GM21737 (cell line): ENCODE results near the gene ACAP3.

ENCODE experiments used
- ATAC-seq: cut with Tn5 transposase; IDR thresholded peaks from one replicate; pipeline ENCODE4 v1.9.1; 2021; ENCODE audit warnings: mild to moderate bottlenecking, moderate library complexity; ENCODE audit not compliant: unreplicated experiment

Gene ACAP3

DNA sequence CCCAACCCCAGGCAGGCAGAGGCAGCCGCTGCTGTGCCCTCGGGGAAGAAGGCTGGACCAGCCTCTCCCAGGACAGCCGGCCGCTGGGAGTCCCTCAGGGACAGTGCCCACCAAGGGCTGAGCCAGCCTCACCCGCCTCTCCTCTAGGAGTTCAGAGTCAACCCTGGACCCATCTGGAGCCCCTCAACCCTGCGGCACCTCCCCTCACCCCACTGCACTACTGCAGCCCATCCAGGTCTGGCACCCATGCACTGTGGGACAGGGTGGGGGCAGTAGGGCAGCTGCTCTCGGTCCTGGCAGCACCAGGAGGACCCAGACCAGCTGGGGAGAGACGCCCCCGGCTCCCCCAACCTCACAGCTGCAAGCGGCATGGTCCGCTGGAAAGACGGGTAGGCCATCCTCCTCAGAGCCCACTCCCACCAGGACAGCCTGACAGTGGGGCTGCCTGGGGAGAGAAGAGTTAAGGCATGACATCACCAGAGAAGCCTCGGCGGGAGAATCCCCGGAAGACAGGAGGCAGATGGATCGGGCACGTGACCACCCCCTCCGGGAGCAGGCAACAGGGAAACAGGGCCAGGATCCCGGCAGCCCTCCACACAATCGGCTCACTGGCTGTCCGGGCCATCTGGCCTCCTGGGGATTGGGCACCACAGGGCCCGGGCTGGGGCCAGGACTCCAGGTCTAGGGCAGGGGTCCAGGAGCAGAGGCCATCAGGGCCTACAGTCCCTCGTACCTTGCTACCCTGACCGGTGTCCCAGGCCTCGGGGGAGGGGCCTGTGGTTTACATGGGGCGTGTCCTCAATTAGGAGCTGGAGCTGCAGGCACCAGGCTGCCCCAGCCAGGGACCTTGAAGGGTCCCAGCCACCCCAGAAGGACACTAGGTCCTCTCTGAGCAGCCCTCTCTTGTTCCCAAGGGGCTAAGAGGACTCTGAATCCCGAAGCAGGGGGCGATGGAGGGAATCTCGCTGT, 3.1 kb downstream of the ACAP3 start:
- ATAC-seq = no peak

DNA sequence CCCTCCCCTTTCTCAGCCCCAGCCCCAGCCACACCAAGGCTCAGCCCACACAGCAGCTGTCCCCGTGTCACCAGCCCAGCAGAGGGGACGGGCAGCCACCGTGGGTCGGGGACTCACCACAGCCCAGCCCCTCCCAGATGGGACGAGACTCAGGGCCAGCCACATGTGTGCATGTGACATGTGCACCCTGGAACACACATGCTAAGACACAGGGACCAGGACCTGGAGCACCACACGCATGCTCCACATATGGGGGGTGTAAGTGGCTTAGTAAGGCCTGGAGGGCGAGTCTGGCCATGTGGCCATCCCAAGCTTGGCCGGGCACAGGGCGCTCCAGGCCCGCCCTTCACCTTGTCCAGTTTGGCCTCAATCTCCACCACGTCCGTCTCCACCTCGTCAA, 4.0 kb downstream of the ACAP3 start:
- no peak for ATAC-seq

- ATAC-seq = no peak
Measured at GRCh38 chr1:1302951-1303509, 4.7 kb downstream of the ACAP3 start.

GRCh38 chr1:1302006-1302430, 5.7 kb downstream of the ACAP3 start:
- no peak for ATAC-seq

DNA sequence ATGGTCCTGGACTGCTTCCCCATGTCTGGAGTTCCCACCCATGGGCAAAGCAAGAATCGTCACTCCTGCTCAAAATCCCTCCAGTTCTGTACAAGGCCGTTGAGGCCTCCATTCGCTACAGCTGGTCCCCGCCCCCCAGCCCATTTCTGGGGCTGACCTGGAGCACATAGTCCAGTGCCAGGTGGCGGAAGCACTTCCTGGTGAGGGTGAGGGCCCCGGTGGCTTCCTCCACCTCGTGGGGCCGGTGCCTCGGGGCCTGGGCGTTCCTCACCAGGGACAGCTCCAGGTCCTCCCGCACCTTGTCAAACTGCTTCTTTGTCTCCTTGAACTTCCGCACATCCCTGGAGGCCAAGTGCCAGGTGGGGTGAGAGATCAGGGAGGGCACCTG, 7.4 kb downstream of the ACAP3 start:
- ATAC-seq = no peak

DNA sequence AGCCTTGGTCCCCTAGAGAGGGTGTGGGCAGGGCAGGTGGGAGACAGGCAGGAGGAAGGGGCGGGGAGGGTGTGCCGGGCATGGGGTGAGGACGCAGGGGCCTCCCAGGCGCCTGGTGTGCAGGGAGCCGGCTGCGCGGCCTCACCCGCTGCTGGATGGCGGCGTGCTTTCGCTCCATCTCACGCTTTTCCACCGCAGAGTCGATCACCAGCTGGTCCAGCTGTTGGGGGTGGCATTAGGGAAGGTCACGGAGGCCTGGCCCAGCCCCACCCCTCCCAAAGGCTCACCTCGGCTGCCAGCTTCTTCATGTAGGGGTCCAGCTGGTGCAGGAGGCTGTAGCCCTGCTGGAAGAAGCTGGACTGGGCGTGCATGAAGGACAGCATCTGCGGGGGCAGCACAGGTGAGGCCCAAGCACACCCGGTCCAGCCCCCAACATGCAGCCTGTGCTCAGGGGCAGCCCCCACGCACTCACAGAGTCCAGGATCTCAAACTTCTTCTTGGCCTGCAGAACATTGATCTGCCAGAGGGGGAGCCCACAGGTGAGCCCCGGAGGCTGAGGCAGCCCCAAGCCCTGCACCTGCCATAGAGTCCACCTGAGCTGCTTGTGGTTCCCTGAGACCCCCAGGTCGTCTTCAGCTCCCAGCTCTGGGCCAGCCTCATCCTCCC, 7.9 kb downstream of the ACAP3 start:
- ATAC-seq = no peak

DNA sequence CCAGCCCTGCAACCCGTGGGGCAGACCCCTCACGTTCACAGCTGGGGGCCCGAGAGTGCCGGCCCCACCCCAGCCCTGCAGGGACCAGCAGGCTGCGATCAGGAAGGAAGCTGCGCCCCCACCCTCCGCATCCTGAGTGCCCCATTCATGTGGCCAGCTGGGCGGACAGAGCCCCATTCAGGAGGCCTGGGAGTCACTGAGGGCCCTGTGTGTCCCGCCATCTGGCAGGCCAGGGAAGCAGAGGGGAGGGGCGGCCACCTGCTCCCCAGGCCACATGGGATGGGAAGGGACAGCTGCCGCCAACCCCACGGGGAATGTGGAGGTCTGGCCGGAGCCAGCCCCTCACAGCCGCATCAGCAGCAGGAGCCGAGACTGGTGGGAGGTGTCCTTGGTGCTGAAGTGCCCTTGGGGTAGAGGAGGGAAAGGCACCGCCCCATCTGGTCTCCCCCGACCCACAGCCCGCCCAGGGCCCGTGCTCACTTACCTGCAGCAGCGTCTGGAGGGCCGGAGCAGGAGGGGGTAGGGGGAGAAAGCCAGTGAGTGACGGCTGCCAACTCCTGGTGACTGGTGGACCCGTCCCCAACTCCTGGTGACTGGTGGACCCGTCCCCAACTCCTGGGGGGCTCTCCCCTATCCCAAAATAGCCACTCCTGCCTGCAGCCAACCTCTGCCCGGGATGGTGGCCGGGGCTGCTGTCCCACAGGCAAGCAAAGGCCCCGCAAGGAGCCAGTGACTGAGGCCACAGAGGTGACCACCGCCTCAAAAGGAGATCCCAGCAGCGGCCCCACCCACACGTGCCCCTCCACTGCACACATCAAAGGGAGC, 8.7 kb downstream of the ACAP3 start:
- no peak for ATAC-seq

DNA sequence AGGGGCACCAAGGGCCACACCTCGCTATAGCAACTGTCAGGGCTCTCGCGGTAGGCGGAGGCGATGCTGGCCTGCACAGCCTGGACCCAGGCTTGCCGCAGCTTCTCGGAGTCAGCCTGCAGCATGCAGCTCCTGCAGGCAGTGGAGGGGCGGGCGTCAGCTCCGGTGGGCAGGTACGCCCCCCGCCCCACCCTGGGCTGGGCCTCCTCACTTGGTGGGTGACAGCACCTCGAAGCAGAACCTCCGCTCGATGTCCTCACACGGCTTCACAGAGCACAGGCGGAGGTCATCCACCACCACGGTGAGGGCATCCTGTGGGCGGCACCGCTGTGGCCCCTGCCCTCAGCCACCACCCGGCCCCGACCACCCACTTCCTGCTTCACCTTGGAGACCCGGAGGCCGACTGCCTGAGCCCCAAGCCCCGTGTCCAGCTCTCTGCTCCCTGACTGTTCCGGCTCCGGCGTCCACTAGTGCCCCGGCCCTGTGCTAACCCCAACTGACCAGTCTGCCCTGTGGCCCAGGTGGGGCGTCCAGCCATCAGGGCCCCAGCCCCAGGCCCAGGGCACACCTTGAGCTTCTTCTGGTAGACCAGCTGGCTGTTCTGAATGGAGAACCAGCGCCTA, 9.8 kb downstream of the ACAP3 start:
- no peak for ATAC-seq

- no peak for ATAC-seq
Measured at GRCh38 chr1:1296070-1297061, 11.4 kb downstream of the ACAP3 start.

DNA sequence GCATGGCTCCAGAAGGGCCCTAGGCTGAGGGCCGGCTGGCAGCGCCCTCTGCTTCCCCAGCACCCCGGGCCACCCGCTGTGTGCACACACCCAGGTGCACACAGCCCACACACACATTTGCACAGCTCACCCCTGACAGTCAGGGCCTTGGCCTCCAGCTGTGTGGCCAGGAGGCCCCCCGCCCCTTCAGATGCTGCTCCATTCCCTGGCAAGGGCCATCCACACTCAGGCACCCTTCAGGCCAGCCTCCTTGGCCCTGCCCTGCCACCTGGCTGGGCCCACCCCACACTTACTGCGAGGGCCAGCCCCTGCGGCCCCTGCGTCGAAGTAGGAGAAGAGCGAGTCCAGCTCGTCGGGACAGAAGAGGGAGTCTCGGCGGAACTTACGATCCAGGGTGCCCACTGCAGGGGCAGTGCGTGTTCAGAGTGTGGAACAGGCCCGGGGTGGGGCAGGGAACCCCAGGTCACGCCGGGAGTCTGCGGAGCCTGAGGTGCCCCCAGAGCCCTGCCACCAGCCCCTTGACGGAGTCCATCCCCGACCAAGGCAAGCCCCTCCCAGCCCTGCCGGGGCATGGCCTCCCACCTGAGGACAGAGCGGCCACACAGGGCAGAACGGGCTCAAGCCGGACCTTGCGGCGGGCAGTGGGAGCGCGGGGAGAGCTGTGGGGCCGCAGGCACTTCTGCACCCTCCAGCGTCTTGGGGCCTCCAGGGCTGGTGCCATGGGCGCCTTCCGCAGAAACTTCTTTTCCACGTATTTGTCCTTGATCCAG, 12.4 kb downstream of the ACAP3 start:
- no peak for ATAC-seq

- ATAC-seq = no peak
Measured at GRCh38 chr1:1294250-1294890, 13.4 kb downstream of the ACAP3 start.

GRCh38 chr1:1293263-1294249, 14.2 kb downstream of the ACAP3 start:
- no peak for ATAC-seq

- no peak for ATAC-seq
Measured at GRCh38 chr1:1292851-1293250, 14.9 kb downstream of the ACAP3 start.

DNA sequence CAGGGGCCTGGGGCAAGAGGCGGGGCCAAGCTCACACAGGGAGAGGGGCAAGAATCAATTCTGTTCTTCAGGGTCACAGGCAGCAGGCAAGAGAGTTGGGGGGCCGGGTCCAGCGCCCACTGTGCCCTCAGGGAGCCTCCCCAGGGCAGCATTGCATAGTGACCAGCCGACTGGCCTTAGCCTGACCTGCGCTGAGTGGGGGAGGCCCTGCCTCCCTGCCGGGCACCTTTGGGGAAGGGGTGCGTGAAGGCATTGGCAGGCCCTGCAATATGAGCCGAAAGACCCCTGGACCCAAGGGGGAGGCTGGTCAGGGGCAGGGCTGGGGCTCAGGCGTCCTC, 15.3 kb downstream of the ACAP3 start:
- no peak for ATAC-seq

DNA sequence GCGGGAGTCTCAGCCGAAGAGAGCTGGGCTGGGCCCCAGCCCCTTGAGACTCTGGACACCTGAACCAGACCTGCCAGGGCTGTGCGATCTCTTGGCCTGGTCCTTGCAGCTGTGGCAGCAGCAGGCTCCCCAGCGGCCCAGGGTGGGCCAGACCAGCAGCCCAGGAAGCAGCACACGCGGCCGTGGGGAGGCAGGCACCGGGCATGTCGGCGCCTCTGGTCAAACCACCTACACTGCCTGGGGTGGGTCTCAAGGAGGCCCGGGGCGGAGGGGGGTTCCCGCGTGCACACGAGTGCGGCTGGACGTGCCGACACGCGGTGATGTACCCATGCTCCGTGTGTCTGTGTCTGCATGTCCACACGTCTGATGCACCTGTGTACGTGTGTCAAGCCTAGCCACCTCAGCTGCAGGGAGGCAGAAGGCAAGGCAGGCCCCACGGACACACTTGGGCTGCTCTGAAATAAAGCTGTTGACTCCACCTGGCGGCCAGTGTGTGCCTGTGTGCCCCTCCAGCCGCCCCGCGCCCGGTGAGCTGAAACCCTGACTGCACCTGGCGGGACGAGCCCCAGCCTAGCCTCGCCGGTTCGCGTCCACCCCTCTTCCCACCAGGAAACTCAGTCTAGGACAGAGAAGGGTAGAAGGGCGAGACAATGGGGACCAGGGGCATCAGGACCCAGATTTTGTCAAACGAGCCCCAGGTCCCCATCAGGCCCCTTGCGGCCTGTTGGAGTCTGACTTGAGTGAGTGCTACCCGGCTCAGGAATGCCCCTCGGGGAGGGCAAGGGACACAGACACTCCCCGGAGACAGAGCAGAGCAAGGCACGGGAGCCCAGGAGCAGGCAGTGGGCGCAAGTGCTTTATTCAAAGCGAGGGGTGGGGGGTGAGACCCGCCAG, 15.9 kb downstream of the ACAP3 start:
- no peak for ATAC-seq

- ATAC-seq = no peak
Measured at GRCh38 chr1:1291023-1291528, 16.7 kb downstream of the ACAP3 start.
